Activated naive CD4-positive, alpha-beta T cell treated with anti-CD3 and anti-CD28 coated beads, Interleukin-2, amount 50 U/mL, for 24 hours (primary cell): ENCODE measurements around the gene SCN10A.

Experiments used
- H3K27ac Mint-ChIP-seq: one replicate; pipeline ENCODE4 v1.8.0; 2021; ENCODE audit warnings: mild to moderate bottlenecking, mixed read lengths
- H3K27me3 Mint-ChIP-seq: one replicate; pipeline ENCODE4 v1.8.0; 2021; ENCODE audit warnings: mixed read lengths
- H3K36me3 Mint-ChIP-seq: one replicate; pipeline ENCODE4 v1.8.0; 2021; ENCODE audit warnings: mixed read lengths
- H3K4me1 Mint-ChIP-seq: one replicate; pipeline ENCODE4 v1.8.0; 2021; ENCODE audit warnings: mixed read lengths
- H3K4me3 Mint-ChIP-seq: one replicate; pipeline ENCODE4 v1.8.0; 2021; ENCODE audit warnings: mild to moderate bottlenecking, mixed read lengths
- H3K9me3 Mint-ChIP-seq: one replicate; pipeline ENCODE4 v1.8.0; 2021; ENCODE audit warnings: mixed read lengths

The SCN10A gene

DNA sequence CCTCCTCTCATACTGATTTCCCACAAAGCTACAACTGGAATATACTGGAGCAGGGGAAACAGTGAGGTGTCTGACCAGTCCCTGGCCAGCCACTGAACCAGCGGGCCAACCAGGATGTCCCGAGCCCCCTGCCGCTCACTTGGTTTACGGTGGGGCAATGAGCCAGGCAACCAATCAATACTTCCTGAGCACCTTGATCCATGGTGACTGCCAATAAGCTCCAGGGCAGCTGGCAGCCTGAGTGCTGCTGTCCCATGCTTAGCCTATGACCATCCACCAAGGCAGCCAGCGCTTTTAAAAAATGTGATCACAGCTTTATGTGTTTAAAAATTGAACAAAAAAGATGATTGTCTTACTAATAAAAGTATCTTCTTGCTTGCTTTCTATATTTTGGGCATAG lies 4.2 kb downstream of the SCN10A start:
- Mint-ChIP-seq H3K36me3 (no peaks in the 10 kb centered on the region), H3K4me3 (no peak overlapping the region), H3K27ac (no peak overlapping the region), H3K9me3 (peaks cover 6% of the 10 kb centered on the region), H3K27me3 (peaks cover 5% of the 10 kb centered on the region), H3K4me1 (no peaks in the 10 kb centered on the region)

DNA sequence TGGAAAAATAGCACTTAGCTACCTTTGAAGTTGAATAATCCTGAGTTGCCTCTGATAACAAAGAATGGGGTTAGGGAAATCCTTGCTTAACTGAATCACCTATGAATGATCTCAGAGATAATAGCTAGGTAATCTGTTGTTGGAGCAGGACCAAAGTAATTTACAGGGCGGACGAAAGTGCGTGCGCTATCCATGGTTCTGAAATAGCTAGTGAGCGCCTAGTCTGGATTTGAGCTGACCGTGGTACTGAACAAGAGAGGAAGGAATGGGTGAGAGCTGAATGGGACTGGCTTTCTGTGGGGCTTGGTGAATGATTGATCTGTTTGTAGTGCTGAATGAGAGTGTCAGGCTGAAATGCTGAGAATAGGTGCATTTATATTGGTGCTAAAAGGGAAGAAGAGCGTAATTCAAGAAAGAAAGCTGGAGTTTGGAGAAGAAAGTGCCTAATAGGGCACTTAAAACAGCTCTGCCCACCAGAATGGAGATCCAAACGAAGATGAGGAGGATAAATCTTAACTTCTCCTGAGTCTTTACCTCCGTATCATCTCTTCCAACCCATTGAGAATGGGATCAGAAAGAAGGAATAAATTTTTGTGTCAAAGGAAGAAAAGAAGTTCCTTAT lies 10.1 kb downstream of the SCN10A start:
- Mint-ChIP-seq H3K27ac (no peak overlapping the region), H3K36me3 (no peaks in the 10 kb centered on the region), H3K4me1 (no peaks in the 10 kb centered on the region), H3K4me3 (no peak overlapping the region), H3K9me3 (peaks cover 12% of the 10 kb centered on the region), H3K27me3 (peaks cover 3% of the 10 kb centered on the region)

DNA sequence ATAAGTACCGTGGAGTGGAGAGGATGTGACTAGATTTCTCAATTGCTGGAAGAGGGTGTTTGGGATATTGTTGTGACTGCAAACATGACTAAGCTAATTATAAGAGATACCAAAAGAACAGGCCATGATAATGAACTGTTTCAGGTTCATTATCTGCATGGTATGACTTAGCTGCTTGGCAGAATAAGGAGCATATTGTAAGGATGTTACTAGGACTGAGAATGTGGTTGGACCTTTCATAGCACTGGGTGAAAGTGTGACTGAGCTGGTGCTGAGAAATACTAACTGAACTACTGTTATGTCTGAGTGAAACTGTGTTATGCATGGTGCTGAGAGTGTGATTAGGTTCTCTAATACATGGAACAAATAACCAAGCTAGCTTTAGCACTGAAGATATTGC lies 11.0 kb downstream of the SCN10A start:
- Mint-ChIP-seq H3K27ac (no peak overlapping the region), H3K27me3 (peaks cover 4% of the 10 kb centered on the region), H3K4me1 (no peaks in the 10 kb centered on the region), H3K4me3 (no peak overlapping the region), H3K9me3 (peaks cover 12% of the 10 kb centered on the region), H3K36me3 (no peaks in the 10 kb centered on the region)

DNA sequence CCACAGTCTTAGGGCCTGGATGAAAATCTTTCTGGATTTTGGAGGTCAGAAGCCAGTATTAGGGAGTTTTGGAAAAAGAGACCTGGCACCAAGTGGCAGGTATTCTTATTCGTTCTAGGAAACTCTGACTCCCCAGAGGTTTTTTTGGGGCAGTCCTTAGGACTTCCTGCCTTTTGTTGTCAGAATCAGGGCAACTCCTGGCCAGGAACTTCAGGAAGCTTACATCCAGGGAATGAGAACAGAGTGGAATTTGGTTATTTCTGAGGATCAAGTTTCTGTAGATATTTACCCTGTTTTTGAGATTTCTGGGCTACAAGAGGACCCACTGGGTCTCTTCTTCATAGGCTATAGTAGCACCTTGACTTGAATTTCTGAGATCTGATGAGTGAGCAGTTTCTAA lies 15.5 kb downstream of the SCN10A start:
- Mint-ChIP-seq H3K27ac (no peak overlapping the region), H3K4me1 (no peaks in the 10 kb centered on the region), H3K4me3 (no peak overlapping the region), H3K36me3 (no peaks in the 10 kb centered on the region), H3K9me3 (no peaks in the 10 kb centered on the region), H3K27me3 (peaks cover 13% of the 10 kb centered on the region)

DNA sequence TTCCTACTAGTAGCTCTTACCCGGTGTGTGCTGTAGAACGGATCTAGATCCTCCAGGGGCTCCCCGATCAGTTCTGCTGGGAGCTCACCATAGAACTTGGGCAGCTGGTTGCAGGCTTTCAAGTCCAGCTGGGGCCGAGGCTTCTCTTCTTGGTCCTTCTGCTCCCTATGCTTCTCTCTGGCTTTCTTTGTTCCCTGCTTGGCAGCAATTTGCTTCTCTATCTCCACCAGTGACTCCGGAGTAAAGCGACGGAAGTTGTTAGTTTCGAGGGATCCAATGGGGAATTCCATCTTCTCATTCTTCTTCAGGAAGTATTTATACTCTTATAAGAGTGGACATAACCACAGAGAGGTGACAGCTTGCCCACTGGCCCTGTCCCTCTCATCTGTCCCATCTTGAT lies 22.3 kb downstream of the SCN10A start:
- H3K27ac Mint-ChIP-seq, result no peak overlapping the region
- H3K36me3 Mint-ChIP-seq, result no peaks in the 10 kb centered on the region
- H3K4me3 Mint-ChIP-seq, result no peak overlapping the region

DNA sequence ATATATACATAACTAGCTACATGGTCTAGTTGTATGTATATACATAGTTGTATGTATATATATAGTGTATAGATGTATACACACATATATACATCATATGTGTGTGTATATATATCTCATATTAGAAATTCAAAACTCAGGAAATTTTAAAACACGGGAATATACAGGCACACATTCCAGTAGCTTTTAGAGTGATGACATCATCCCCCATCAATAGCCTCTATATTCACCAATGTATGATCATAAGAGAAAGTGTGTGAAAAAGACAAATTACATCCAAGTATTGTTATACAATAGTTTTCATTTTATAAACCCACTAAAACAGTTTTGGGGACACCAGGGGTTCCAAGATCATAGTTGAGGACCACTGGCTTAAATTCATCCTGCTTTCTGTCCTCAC lies 23.0 kb downstream of the SCN10A start:
- H3K27ac Mint-ChIP-seq, result no peak overlapping the region
- no peak overlapping the region for H3K4me3 Mint-ChIP-seq
- peaks cover 12% of the 10 kb centered on the region for H3K27me3 Mint-ChIP-seq
- H3K36me3 Mint-ChIP-seq, result no peaks in the 10 kb centered on the region
- H3K4me1 Mint-ChIP-seq, result no peaks in the 10 kb centered on the region
- H3K9me3 Mint-ChIP-seq, result no peaks in the 10 kb centered on the region

More for the DNA sequence above, 22.3 kb downstream of the SCN10A start:
- Mint-ChIP-seq H3K4me1 (no peaks in the 10 kb centered on the region), H3K27me3 (peaks cover 12% of the 10 kb centered on the region), H3K9me3 (no peaks in the 10 kb centered on the region)

DNA sequence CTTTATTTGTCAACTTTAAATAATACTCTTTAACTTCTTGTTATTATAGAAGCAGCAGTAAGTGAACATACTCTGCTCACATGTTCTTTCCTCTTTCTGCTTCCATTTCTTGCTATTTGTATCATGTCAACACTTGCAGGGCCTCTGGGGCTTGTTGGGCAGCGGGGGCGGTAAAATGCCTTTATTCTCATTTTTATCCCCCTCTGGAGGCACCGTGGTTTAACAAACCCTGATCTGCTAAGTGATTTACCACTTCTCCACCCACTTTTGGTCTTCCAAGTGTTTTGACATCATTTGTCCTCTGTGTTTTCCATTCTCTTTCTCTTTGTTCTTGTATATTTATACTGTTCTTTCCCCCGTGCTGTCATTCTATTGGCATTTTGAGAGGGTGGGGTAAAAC lies 33.9 kb downstream of the SCN10A start:
- Mint-ChIP-seq H3K36me3 (no peaks in the 10 kb centered on the region), H3K4me1 (no peaks in the 10 kb centered on the region), H3K9me3 (peaks cover 6% of the 10 kb centered on the region), H3K27me3 (peaks cover 5% of the 10 kb centered on the region), H3K27ac (no peak overlapping the region), H3K4me3 (no peak overlapping the region)

DNA sequence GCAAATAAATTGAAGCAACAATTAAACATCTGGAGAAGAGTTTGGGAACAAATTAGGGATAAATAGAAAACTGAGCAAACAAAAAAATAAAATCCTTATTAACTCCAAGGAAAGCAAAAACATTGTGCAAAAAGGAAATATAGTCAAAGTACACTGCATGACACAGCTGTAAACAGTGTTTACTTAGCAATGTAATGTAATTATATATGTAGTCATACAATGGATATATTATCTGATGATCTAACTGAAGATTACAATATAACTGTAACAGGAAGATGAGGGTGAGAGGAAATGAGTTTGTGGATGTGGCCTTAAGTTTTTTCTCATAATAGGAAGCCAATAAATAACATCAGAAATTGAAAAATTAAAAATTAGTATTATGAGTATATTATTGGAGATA lies 42.5 kb downstream of the SCN10A start:
- H3K4me1 Mint-ChIP-seq, result no peaks in the 10 kb centered on the region
- no peak overlapping the region for H3K27ac Mint-ChIP-seq
- H3K4me3 Mint-ChIP-seq, result no peak overlapping the region
- H3K27me3 Mint-ChIP-seq, result peaks cover 23% of the 10 kb centered on the region
- no peaks in the 10 kb centered on the region for H3K36me3 Mint-ChIP-seq
- H3K9me3 Mint-ChIP-seq, result peaks cover 13% of the 10 kb centered on the region

DNA sequence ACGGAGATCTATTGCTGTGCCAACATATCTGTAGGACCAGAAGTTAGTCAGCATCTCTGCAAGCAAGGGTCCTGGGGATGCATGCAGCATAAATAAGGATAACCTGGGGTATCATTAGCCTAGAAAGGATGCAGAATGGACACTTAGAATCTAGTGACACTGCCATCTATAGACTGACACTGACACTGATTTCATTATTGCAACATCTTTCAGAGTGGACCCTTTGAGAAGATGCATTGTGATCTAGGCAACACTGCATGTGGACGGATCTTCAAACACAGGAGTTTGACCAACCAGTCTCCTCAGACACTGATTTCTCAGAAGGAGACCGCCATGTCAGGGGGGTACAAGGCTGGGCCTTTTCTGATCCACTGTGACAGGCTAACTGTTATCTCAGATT lies 52.4 kb downstream of the SCN10A start:
- peaks cover 2% of the 10 kb centered on the region for H3K36me3 Mint-ChIP-seq

DNA sequence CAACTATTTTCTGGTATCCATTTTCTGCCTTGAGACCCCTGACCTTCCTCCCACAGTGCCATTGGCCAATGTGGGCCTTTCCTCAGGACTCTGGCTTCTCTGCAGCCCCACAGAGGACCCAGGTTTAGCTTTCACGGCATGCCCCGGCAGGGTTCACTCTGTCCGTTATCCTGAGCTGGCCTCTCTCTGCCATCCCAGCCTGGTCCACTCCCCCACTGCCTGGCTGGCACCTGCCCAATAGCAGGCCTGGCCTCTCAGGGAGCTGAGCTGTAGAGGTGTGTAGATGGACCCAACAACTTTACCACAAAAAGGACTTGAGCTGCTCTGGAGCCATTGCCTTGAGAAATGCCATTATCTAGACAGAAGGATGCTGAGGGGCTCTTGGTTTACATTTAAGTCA lies 57.5 kb downstream of the SCN10A start:
- no peaks in the 10 kb centered on the region for H3K4me1 Mint-ChIP-seq
- no peaks in the 10 kb centered on the region for H3K36me3 Mint-ChIP-seq
- peaks cover 7% of the 10 kb centered on the region for H3K27me3 Mint-ChIP-seq
- no peak overlapping the region for H3K27ac Mint-ChIP-seq
- no peak overlapping the region for H3K4me3 Mint-ChIP-seq
- no peaks in the 10 kb centered on the region for H3K9me3 Mint-ChIP-seq

More for the DNA sequence above, 52.4 kb downstream of the SCN10A start:
- H3K9me3 Mint-ChIP-seq, result peaks cover 8% of the 10 kb centered on the region
- peaks cover 6% of the 10 kb centered on the region for H3K27me3 Mint-ChIP-seq
- H3K4me1 Mint-ChIP-seq, result no peaks in the 10 kb centered on the region
- H3K27ac Mint-ChIP-seq, result no peak overlapping the region
- no peak overlapping the region for H3K4me3 Mint-ChIP-seq

DNA sequence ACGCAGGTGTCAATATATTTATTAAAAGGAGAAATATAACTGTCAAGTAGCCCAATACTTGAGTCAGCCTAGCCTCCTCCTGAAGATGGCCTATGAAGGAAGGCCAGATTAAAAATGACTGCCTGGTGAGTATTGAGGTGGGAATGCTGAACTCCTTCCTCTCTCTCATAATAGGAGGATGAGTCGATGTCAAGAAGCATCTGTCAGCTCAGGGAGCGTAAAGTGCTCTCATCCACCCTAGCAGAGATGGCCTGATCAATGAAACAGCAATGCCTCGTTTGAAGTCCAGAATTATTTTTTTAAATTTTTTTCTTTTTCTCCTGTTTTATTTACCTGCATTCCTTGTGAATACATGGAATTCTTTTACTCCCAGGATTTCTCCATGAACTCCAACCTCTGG lies 58.3 kb downstream of the SCN10A start:
- Mint-ChIP-seq H3K36me3 (no peaks in the 10 kb centered on the region), H3K4me1 (no peaks in the 10 kb centered on the region), H3K27me3 (peaks cover 10% of the 10 kb centered on the region), H3K27ac (no peak overlapping the region), H3K4me3 (no peak overlapping the region), H3K9me3 (no peaks in the 10 kb centered on the region)

DNA sequence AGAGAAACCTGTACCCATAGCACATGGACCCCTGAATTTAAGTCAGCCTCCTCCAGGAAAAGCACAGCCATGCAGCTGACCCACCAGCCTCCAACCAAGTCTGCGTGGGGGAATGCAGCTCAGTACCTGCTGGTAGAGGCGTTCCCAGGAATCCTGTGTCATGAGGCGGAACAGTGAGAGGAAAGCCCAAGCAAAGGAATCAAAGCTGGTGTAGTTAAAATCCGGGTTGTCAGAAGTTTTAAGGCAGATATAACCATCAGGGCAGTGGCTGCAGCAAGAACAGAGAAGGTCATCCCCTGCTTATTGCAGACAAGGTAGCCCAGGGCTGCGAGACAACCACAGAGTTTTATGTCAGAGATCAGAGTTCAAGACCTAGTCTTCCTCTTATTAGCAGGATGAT lies 59.1 kb downstream of the SCN10A start:
- no peak overlapping the region for H3K4me3 Mint-ChIP-seq
- H3K9me3 Mint-ChIP-seq, result no peaks in the 10 kb centered on the region
- H3K27me3 Mint-ChIP-seq, result peaks cover 12% of the 10 kb centered on the region
- H3K36me3 Mint-ChIP-seq, result no peaks in the 10 kb centered on the region
- no peak overlapping the region for H3K27ac Mint-ChIP-seq
- H3K4me1 Mint-ChIP-seq, result no peaks in the 10 kb centered on the region

DNA sequence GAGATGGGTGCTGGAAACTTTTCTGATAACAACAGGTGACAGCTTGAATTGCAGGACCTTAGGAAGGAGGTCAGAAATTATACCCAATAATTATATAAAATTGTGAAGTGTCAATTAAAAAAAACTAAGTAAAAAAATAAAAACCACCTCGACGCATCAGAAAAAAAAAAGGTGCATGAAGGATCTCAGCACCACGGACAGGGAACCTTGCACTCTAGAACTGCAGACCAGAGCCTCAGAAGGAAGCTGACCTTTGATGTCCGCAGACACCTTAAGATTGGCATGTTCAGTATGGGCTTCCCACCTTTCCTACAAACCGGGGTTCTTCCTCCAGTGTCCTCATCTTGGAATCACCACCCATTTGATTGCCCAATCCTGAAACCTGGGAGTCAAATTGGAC lies 60.9 kb downstream of the SCN10A start:
- no peaks in the 10 kb centered on the region for H3K4me1 Mint-ChIP-seq
- H3K27ac Mint-ChIP-seq, result no peak overlapping the region
- no peak overlapping the region for H3K4me3 Mint-ChIP-seq
- peaks cover 13% of the 10 kb centered on the region for H3K27me3 Mint-ChIP-seq
- H3K36me3 Mint-ChIP-seq, result no peaks in the 10 kb centered on the region
- no peaks in the 10 kb centered on the region for H3K9me3 Mint-ChIP-seq

DNA sequence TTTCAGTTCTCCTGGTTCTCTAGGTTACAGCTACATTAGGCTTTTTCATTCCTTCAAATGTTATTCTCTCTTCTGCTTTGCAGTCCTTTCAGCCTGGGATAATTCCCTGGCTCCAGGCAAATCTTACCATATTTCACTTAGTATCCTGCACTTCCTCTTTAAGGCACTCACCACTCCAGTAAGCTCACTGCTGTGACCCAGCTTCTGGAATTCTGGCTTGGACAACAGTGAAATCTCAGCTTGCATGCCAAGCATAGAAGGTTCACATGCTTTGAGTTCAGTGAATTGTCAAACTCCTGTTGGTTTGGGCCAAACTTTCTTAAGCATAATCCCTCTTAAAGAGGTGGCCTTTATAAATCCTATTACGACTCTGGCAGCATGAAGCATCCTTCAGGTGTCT lies 69.4 kb downstream of the SCN10A start:
- Mint-ChIP-seq H3K4me1 (no peaks in the 10 kb centered on the region), H3K27me3 (peaks cover 9% of the 10 kb centered on the region), H3K4me3 (no peak overlapping the region), H3K36me3 (no peaks in the 10 kb centered on the region), H3K9me3 (no peaks in the 10 kb centered on the region), H3K27ac (no peak overlapping the region)

DNA sequence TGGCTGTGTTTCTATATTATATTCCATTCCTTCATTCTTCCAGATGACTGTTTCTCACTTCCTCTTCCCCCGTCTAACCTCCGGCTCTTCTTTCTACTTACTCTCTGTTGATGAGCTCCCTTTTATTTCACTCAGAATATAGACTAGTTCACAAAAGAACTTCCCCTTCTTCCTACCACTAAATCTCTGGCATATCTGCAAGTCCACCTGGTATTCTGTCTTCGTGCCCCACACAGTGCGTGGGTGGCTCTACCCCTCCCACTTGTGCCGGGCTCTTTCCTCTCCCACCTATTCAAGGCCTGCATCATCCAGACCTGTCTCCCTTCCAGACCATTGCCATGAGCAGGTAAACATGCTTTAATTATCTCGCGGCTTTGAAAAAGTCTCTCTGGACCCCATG lies 73.0 kb downstream of the SCN10A start:
- no peaks in the 10 kb centered on the region for H3K36me3 Mint-ChIP-seq
- H3K27me3 Mint-ChIP-seq, result peaks cover 13% of the 10 kb centered on the region
- no peaks in the 10 kb centered on the region for H3K9me3 Mint-ChIP-seq
- no peak overlapping the region for H3K4me3 Mint-ChIP-seq
- H3K27ac Mint-ChIP-seq, result no peak overlapping the region
- H3K4me1 Mint-ChIP-seq, result no peaks in the 10 kb centered on the region

DNA sequence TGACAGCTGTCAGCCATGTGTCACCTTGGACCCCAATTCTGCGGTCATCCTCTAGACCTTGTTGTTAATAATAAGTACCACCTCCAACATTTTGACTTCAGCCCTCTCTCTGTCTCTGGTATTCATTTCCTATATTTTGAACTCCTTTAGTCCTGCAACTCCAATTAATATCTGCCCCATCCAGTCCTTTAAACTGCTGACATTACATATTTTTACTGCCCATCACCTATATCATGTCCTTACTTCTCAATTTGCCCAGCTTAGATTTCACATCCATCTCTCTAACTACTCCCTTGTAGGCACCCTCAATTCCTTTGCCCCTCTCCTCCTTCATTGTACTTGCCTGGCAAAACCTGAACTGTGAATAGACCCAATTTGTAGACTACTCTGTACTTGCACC lies 73.5 kb downstream of the SCN10A start:
- Mint-ChIP-seq H3K4me3 (no peak overlapping the region), H3K4me1 (no peaks in the 10 kb centered on the region), H3K9me3 (no peaks in the 10 kb centered on the region), H3K36me3 (no peaks in the 10 kb centered on the region), H3K27me3 (peaks cover 15% of the 10 kb centered on the region), H3K27ac (no peak overlapping the region)

DNA sequence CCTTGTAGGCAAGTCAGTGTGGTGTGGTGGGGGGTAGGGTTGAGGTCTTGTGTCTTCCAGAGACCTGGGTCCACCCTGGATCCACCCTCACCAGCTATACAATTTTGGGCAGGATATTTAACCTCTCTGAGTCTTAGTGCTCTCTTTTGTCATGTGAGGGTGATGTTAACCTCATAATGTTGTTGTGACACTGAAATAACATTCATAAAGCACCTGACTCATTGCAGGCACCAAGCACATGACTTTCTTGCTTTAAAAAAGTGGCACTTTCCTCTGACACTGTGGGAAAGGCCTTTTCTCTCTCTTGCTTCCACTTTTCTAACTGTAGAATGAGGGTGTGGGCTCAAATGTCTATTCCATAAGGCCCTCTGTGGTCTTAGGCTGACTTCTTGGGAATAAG lies 75.5 kb downstream of the SCN10A start:
- Mint-ChIP-seq H3K27me3 (peaks cover 15% of the 10 kb centered on the region), H3K9me3 (no peaks in the 10 kb centered on the region), H3K36me3 (no peaks in the 10 kb centered on the region), H3K4me3 (no peak overlapping the region), H3K27ac (no peak overlapping the region), H3K4me1 (no peaks in the 10 kb centered on the region)
